DOHH2 (cell line): ENCODE measurements around the gene LGALS14.

Experiments
- H3F3A ChIP-seq: fragments of 200-600 bp; sonication (generic), shearing (Covaris generic); 2 replicates; pipeline ENCODE4 v1.6.0; 2016; ENCODE audit warnings: antibody characterized with exemption, mild to moderate bottlenecking; ENCODE audit not compliant: control insufficient read depth, insufficient read depth
- H3K27ac ChIP-seq: fragments of 200-600 bp; sonication (generic); 2 replicates; pipeline ENCODE4 v1.5.1; 2014; ENCODE audit warnings: low read depth, mild to moderate bottlenecking, low read length, moderate library complexity
- H3K27me3 ChIP-seq: fragments of 200-600 bp; sonication (generic); 2 replicates; pipeline ENCODE4 v1.6.1; 2014; ENCODE audit warnings: mild to moderate bottlenecking, low read length, mixed read lengths; ENCODE audit not compliant: control insufficient read depth
- H3K36me3 ChIP-seq: fragments of 200-600 bp; sonication (generic); 2 replicates; pipeline ENCODE4 v1.6.1; 2014; ENCODE audit warnings: mild to moderate bottlenecking, low read length, moderate library complexity, mixed read lengths; ENCODE audit not compliant: control insufficient read depth
- H3K4me1 ChIP-seq: fragments of 200-600 bp; sonication (generic); 2 replicates; pipeline ENCODE4 v1.6.1; 2014; ENCODE audit warnings: mild to moderate bottlenecking, low read length, mixed read lengths; ENCODE audit not compliant: control insufficient read depth
- H3K4me2 ChIP-seq: fragments of 200-600 bp; sonication (generic); 2 replicates; pipeline ENCODE4 v1.6.0; 2014; ENCODE audit warnings: mild to moderate bottlenecking, low read length, moderate library complexity
- H3K4me3 ChIP-seq: fragments of 200-600 bp; sonication (generic); 2 replicates; pipeline ENCODE4 v1.5.1; 2014; ENCODE audit warnings: mild to moderate bottlenecking, low read length, mixed read lengths
- H3K79me2 ChIP-seq: fragments of 200-600 bp; sonication (generic); 2 replicates; pipeline ENCODE4 v1.6.1; 2014; ENCODE audit warnings: mild to moderate bottlenecking, low read length, mixed read lengths; ENCODE audit not compliant: control insufficient read depth
- H3K9me2 ChIP-seq: fragments of 200-600 bp; sonication (generic); replicated peaks from 2 replicates; pipeline ENCODE4 v1.6.1; 2014; ENCODE audit warnings: mild to moderate bottlenecking, low read length, mixed read lengths; ENCODE audit not compliant: control insufficient read depth
- H3K9me3 ChIP-seq: fragments of 200-600 bp; sonication (generic); 2 replicates; pipeline ENCODE4 v1.6.1; 2014; ENCODE audit warnings: antibody characterized with exemption, low read length, mixed read lengths; ENCODE audit not compliant: control insufficient read depth, insufficient read depth
- H4K20me1 ChIP-seq: fragments of 200-600 bp; sonication (generic); 2 replicates; pipeline ENCODE4 v1.6.0; 2014; ENCODE audit warnings: low read depth, mild to moderate bottlenecking, antibody characterized with exemption, low read length, moderate library complexity; ENCODE audit not compliant: control insufficient read depth, insufficient read depth
- CTCF ChIP-seq: fragments of 200-600 bp; sonication (generic); IDR thresholded peaks from one replicate; pipeline ENCODE4 v1.5.1; 2014; ENCODE audit warnings: antibody characterized with exemption, mild to moderate bottlenecking, low read depth, low read length; ENCODE audit not compliant: poor library complexity, severe bottlenecking
- EZH2phosphoT487 ChIP-seq: fragments of 200-600 bp; sonication (generic); IDR thresholded peaks from 2 replicates; pipeline ENCODE4 v1.6.1; 2017; ENCODE audit warnings: borderline replicate concordance, mild to moderate bottlenecking, antibody characterized with exemption, low read length, moderate library complexity, mixed read lengths

Gene LGALS14

GRCh38 chr19:39731685-39732084 lies 27.4 kb downstream of the LGALS14 start:
- Histone ChIP-seq H3K4me2 (no peak overlapping the region), H3K27ac (no peak overlapping the region), H3K36me3 (no peaks in the 10 kb centered on the region), H3K9me3 (no peaks in the 10 kb centered on the region), H3K79me2 (no peaks in the 10 kb centered on the region), H3K4me1 (no peaks in the 10 kb centered on the region), H3K9me2 (no peaks in the 10 kb centered on the region), H3K4me3 (no peak overlapping the region), H3K27me3 (peaks cover 7% of the 10 kb centered on the region; the same call in 1 of the 2 replicates), H4K20me1 (no peaks in the 10 kb centered on the region), H3F3A (no peaks in the 10 kb centered on the region)
- TF ChIP-seq CTCF (no peak), EZH2phosphoT487 (no peak)

DNA sequence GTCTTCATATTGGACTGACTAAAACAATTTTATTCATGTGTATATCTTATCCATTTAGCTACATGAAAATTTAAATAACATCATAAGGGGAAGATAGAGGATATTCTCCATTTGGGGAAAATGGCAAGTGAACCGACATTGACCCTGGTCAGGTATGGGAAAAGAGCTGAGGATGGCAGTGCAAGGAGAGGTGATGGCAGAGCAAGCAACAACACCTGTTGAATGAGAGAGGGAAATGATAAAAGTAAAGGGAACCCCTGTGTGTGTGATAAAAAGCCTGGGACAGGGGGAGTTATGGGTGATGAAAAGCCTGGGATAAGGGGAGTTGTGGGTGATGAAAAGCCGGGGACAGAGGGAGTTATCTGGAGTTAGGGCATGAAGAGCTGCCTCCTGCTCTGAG lies 29.6 kb downstream of the LGALS14 start:
- H3K9me3 ChIP-seq = no peaks in the 10 kb centered on the region
- no peak overlapping the region for H3K4me2 ChIP-seq
- H3F3A ChIP-seq = no peaks in the 10 kb centered on the region
- TF ChIP-seq EZH2phosphoT487 (no peak), CTCF (no peak)
- H3K4me1 ChIP-seq = no peaks in the 10 kb centered on the region
- no peaks in the 10 kb centered on the region for H3K9me2 ChIP-seq
- H3K79me2 ChIP-seq = no peaks in the 10 kb centered on the region
- H3K36me3 ChIP-seq = no peaks in the 10 kb centered on the region
- H3K27me3 ChIP-seq = peaks cover 19% of the 10 kb centered on the region
- H3K4me3 ChIP-seq = no peak overlapping the region
- H4K20me1 ChIP-seq = no peaks in the 10 kb centered on the region
- H3K27ac ChIP-seq = no peak overlapping the region

- H3K27me3 ChIP-seq = peaks cover 22% of the 10 kb centered on the region
- H4K20me1 ChIP-seq = no peaks in the 10 kb centered on the region
- no peaks in the 10 kb centered on the region for H3K9me2 ChIP-seq
- H3K4me1 ChIP-seq = no peaks in the 10 kb centered on the region
- H3K4me3 ChIP-seq = no peak overlapping the region
- no peak overlapping the region for H3K4me2 ChIP-seq
- no peak overlapping the region for H3K27ac ChIP-seq
- H3K36me3 ChIP-seq = no peaks in the 10 kb centered on the region
- no peaks in the 10 kb centered on the region for H3K79me2 ChIP-seq
- H3K9me3 ChIP-seq = no peaks in the 10 kb centered on the region
- H3F3A ChIP-seq = no peaks in the 10 kb centered on the region
- TF ChIP-seq EZH2phosphoT487 (no peak), CTCF (no peak)
These were observed 31.4 kb downstream of the LGALS14 start for GRCh38 chr19:39735688-39736087.

DNA sequence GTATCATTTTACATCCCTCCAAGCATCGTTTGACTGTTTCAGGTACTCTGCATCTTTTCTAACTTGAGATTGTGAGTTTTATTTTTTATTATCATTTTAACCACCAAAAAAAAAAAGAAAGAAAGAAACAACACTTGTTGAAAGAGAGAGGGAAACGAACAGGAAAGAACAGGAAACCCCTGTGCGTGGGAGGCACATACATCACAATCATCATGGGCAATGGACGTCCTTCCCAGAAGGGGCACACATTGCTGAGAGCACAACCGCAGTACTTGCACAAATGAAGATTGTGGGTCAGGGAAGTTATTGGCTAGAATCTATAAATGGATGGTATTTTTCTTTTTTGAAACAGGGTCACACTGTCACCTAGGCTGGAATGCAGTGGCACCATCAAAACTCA lies 31.8 kb downstream of the LGALS14 start:
- Histone ChIP-seq H3K36me3 (no peaks in the 10 kb centered on the region), H4K20me1 (no peaks in the 10 kb centered on the region), H3K9me3 (no peaks in the 10 kb centered on the region), H3K4me3 (no peak overlapping the region), H3K27me3 (peaks cover 22% of the 10 kb centered on the region), H3K9me2 (no peaks in the 10 kb centered on the region), H3K4me1 (no peaks in the 10 kb centered on the region), H3F3A (no peaks in the 10 kb centered on the region), H3K79me2 (no peaks in the 10 kb centered on the region), H3K4me2 (no peak overlapping the region), H3K27ac (no peak overlapping the region)
- no peak for TF ChIP-seq EZH2phosphoT487
- no peak for TF ChIP-seq CTCF
